Posterior cingulate gyrus (tissue), 11 donors: ENCODE data around the gene FRMPD2.
"Not testable (repeated sequence)": the region's sequence is repeated elsewhere in the genome, so short reads cannot be mapped to it uniquely, and the experiment has no call there.

ENCODE experiments used
- DNase-seq, 10 donors: peaks; one replicate each; pipeline versions ENCODE4 v3.0.0 to v3.0.0-alpha.2; 2020 to 2021; ENCODE audit warnings: mixed read lengths in 3 of 10
- intact Hi-C: fragments of 100-400 bp; cut with DNase I; formaldehyde crosslinking; loops from one replicate; pipeline ENCODE4 v1.15.1; 2023

Gene FRMPD2

DNA sequence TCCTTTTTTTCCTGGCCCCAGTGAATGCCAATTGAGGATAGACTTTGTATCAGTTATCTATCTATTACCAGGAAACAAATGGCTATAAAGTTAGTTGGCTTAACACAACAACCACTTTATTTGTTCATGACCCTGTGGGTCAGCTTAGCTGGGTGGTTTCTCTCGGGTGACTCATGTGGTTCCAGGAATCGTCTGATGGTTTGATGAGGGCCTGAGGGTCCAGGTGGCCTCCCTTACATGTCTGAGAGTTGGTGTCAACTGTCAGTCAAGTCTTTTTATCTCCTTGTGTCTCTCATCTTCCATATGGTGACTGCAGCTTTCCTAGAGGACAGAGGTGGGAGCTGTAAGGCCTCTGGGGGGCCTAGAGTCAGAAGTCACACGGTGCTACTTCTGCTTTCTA, 16.7 kb upstream of the FRMPD2 start:
- intact Hi-C loops, result no loop called here
- DNase-seq, result no peak

- DNase-seq, result no peak
- intact Hi-C loops, result no loop called here
Observed at GRCh38 chr10:48290286-48290685, 15.8 kb upstream of the FRMPD2 start.

DNA sequence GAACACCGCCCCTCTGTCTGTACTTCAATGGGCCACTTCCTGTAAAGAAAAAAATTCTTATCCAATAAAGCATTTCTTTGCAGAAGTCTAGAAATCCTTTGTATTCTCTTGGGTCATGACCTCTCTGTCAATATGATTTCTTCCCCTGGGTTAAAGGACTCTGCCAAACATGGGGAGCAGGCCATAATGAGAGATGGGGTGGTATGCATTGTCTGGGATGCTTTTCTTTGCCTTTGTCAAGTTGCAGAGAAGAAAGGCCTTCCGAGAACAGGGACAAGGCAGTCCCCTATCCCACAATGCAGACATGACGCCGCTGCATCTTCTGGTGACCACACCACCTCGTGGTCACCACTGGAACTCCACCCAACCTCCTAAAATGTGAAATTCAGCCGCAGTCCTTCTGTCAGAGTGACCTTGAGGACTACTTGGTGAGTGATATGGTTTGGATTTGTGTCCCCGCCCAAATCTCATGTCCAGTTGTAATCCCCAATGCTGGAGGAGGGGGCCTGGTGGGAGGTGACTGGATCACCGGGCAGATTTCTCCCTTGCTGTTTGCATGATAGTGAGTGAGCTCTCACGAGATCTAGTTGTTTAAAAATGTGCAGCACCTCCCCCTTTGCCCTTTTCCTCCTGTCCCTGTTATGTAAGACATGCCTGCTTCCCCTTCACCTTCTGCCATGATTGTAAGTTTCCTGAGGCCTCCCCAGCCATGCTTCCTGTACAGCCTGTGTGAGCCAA, 15.2 kb upstream of the FRMPD2 start:
- intact Hi-C loops, result no loop called here
- peak; percentile 47 to 94 (median 70) for DNase-seq

DNA sequence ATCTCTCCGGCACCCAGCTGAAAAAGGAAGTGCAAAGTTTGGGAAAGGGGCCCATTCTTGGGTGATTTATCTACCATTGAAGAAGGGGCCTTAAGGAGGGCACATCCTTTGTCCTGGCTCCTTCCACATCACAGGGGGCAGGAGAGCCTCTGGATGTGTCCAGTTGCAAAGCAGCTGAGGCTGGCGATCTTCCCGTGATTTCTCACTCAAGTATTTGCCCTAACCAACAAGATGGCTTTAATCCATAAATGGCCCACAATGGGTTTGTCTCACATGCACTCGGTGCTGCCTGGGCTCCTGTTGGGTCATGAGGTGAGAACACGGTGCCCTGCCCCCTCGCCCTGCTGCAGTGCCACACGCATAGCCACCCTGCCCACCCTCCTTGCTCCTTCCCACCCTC, 14.2 kb upstream of the FRMPD2 start:
- intact Hi-C loops, result no loop called here
- DNase-seq, result no peak

- DNase-seq, result peak; percentile 65 to 96 (median 80)
- intact Hi-C loops, result no loop called here
Observed at GRCh38 chr10:48287417-48288391, 13.2 kb upstream of the FRMPD2 start.

- intact Hi-C loops, result no loop called here
- no peak for DNase-seq
Observed at GRCh38 chr10:48286356-48286755, 11.9 kb upstream of the FRMPD2 start.

GRCh38 chr10:48285710-48286109, 11.2 kb upstream of the FRMPD2 start:
- intact Hi-C loops, result no loop called here
- no peak for DNase-seq

- no peak for DNase-seq
- intact Hi-C loops, result no loop called here
Observed at GRCh38 chr10:48284811-48285210, 10.3 kb upstream of the FRMPD2 start.

DNA sequence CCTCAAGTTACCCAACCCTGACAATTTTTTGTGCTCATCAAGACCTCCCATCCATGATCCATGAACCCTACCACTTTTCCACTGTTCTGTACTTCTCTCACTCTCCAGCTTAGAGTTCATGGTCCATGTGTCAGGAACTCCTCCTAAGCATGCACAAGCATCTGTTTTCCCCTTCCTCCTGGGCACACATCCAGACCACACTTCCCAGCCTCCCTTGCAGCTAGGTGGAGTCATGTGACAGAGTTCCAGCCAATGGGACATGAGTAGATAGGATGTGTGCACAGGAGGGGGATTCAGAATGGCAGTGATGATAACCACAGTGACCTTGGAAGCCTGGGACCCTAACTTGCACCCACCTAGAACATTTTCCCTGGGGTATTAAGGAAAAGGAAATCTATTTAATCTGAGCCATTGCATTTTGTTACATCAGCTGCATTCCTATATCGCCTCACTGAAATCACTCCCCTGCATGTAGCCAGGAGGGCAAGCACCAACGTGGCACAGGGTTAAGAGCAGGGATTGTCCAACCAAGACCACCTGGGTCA, 9.6 kb upstream of the FRMPD2 start:
- no peak for DNase-seq
- intact Hi-C loops, result no loop called here

DNA sequence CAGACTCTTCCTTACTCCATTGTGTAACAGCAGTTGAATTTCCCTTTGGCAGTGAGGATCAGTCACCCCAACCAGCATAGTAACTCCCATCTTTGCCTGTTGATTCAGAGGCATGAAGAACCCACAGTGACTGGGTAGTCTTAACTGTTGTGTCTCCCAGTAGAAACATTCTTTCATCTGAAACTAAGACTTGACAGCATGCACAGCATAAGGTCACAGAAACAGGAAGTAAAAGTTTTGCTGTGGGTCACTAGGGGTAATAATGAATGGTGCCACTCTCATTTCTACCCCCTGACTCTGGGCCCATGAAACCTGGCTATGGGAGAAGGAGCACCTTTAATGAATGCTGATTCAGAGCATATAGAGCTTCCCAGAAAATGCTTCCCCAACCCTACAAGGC, 8.3 kb upstream of the FRMPD2 start:
- intact Hi-C loops, result no loop called here
- no peak for DNase-seq

GRCh38 chr10:48281697-48282096, 7.2 kb upstream of the FRMPD2 start:
- intact Hi-C loops, DNase-seq: not testable (repeated sequence)

- DNase-seq, result no peak
- intact Hi-C loops, result no loop called here
Observed at GRCh38 chr10:48279081-48279751, 4.7 kb upstream of the FRMPD2 start.

DNA sequence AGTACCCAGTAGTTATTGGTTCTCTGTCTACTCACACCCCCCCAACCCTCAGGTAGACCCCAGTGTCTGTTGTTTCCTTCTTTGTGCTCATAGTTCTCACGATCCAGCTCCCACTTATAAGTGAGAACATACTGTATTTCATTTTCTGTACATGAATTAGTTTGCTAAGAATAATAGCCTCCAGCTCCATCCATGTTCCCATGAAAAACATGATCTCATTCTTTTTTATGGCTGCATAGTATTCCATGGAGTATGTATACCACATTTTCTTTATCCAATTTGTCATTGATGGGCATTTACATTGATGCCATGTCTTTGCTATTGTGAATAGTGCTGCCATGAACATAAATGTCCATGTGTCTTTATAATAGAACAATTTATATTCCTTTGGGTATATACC, 2.6 kb upstream of the FRMPD2 start:
- intact Hi-C loops, result no loop called here
- DNase-seq, result no peak

DNA sequence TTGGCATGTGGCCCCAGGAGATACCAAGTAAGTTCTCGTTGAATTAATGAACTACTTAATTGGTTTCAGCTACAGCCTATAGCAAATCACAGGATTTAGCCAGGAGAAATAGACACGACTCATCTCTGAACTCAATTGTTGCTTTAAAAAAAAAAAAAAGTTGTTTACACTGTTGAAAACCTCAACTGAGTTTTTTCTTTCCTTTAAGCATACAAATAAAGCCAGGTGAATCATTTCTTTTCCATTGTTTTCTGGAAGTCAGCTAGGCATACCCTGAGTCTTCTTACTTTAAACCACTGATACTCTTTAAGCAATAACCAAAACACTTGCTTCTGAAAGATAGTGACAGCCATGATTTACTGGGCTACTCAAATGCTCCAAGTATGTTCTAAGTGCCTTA, 755 bp downstream of the FRMPD2 start:
- intact Hi-C loops, result no loop called here

GRCh38 chr10:48272682-48273081, 1.8 kb downstream of the FRMPD2 start:
- no peak for DNase-seq
- intact Hi-C loops, result no loop called here

More for the DNA sequence above, 755 bp downstream of the FRMPD2 start:
- DNase-seq, result no peak

- DNase-seq, result peak in 1 of 10 donors; percentile 82
- intact Hi-C loops, result no loop called here
Observed at GRCh38 chr10:48271047-48271730, 3.3 kb downstream of the FRMPD2 start.

DNA sequence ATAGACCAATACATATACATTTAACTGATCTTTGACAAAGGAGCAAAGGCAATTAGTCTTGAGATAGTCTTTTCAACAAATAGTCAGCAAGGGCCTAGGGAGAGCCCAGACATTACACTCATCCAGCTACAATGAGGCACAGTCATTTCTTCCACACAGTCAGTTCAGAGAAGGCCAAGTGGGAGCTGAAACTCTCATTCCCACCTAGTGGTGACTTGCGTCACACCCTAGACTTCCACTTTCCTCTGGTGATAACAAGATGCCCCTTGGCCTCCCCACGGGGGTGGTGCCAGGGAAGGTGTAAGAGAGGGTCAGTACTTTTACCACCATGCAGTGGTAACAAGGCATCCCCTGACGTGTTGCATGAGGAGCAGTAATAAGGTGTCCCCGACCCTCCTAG, 8.0 kb downstream of the FRMPD2 start:
- intact Hi-C loops, result no loop called here
- DNase-seq, result no peak

DNA sequence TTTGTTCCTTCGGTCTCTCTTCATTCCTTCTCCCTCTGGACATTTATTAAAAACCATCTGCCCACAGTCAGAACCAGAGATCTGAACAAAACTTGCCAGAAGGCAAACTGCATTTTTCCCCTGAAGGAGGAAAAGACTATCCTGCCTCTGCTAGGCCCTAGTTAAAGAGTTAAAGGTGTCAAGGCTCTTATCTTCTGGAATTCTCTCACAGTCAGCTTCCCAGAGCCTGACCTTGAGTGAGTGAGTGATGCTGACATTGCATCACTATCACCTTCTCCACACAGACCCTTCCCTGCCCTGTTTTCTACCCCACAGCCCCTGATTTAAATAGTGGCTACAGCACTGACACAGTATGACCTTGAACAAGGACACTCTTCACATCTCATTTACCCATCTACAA, 16.4 kb downstream of the FRMPD2 start:
- DNase-seq, result no peak
- intact Hi-C loops, result no loop called here

DNA sequence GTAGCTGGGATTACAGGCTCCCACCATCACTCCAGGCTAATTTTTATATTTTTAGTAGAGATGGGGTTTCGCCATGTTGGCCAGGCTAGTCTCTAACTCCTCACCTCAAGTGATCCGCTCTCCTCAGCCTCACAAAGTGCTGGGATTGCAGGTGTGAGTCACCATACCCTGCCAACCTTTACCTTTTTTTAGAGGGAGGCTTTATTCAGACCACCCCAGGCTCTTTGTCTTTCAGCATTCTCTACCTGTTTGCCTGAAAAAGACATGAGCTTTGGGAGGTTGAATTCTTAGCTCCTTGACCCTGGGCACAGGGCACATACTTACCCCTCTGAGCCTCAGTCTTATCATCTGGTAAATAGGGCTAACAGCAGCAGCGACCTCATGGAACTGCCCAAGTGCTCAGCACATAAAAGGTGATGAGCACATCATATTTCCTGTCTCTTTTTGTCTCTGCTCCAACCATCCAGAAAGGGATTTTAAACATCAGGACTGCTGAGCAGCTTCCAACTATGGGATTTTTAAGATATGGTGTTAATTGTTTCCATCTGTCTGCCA, 17.0 kb downstream of the FRMPD2 start:
- no peak for DNase-seq
- intact Hi-C loops, result no loop called here

- intact Hi-C loops, result no loop called here
- DNase-seq, result no peak
Observed at GRCh38 chr10:48255722-48256121, 18.8 kb downstream of the FRMPD2 start.
